H9 (cell line): ENCODE data around the gene LIN7A. TPM values are rescaled to one million over a fixed set of nuclear protein-coding genes. Genes with fewer than 3 reads are reported as not detected.

Experiments
- DNase-seq: peaks from one replicate; pipeline ENCODE4 v3.0.0-alpha.2; 2017
- H2AFZ ChIP-seq: one replicate; pipeline ENCODE4 v1.6.1; 2013; ENCODE audit warnings: mild to moderate bottlenecking, low read length, control low read depth, moderate library complexity
- H2AK5ac ChIP-seq: 2 replicates; pipeline ENCODE4 v1.6.1; 2013; ENCODE audit warnings: low read length, control low read depth, mixed read lengths; ENCODE audit not compliant: insufficient read length
- H2BK120ac ChIP-seq: one replicate; pipeline ENCODE4 v1.6.1; 2013; ENCODE audit warnings: low read depth, mild to moderate bottlenecking, low read length, control low read depth, inconsistent platforms; ENCODE audit not compliant: poor library complexity, severe bottlenecking
- H2BK12ac ChIP-seq: 2 replicates; pipeline ENCODE4 v1.6.1; 2013; ENCODE audit warnings: low read length, control low read depth, mixed read lengths, low read depth; ENCODE audit not compliant: insufficient read length
- H2BK15ac ChIP-seq: 2 replicates; pipeline ENCODE4 v1.6.1; 2013; ENCODE audit warnings: low read depth, low read length, control low read depth
- H2BK20ac ChIP-seq: one replicate; pipeline ENCODE4 v1.6.1; 2013; ENCODE audit warnings: low read depth, mild to moderate bottlenecking, low read length, control low read depth, inconsistent platforms; ENCODE audit not compliant: poor library complexity, severe bottlenecking
- H2BK5ac ChIP-seq: 2 replicates; pipeline ENCODE4 v1.6.1; 2013; ENCODE audit warnings: low read length, control low read depth, mixed read lengths; ENCODE audit not compliant: insufficient read length
- H3K14ac ChIP-seq: 2 replicates; pipeline ENCODE4 v1.6.1; 2013; ENCODE audit warnings: low read length, control low read depth; ENCODE audit not compliant: insufficient read depth
- H3K18ac ChIP-seq: 2 replicates; pipeline ENCODE4 v1.6.1; 2013; ENCODE audit warnings: low read depth, mild to moderate bottlenecking, mixed read lengths, low read length, control low read depth; ENCODE audit not compliant: insufficient read length
- H3K23ac ChIP-seq: 2 replicates; pipeline ENCODE4 v1.6.1; 2013; ENCODE audit warnings: low read length, control low read depth, mixed read lengths, low read depth; ENCODE audit not compliant: insufficient read length
- H3K23me2 ChIP-seq: 2 replicates; pipeline ENCODE4 v1.6.1; 2013; ENCODE audit warnings: low read depth, mild to moderate bottlenecking, mixed read lengths, low read length, control low read depth; ENCODE audit not compliant: insufficient read length, poor library complexity, severe bottlenecking
- H3K27ac ChIP-seq: 2 replicates; pipeline ENCODE4 v1.5.1; 2013; ENCODE audit warnings: low read length, control low read depth, mixed read lengths, low read depth; ENCODE audit not compliant: insufficient read length
- H3K27me3 ChIP-seq: 2 replicates; pipeline ENCODE4 v1.6.1; 2013; ENCODE audit warnings: low read length, control low read depth, inconsistent platforms; ENCODE audit not compliant: insufficient read depth
- H3K4ac ChIP-seq: 2 replicates; pipeline ENCODE4 v1.6.1; 2013; ENCODE audit warnings: low read depth, mild to moderate bottlenecking, control low read depth, inconsistent platforms, low read length, moderate library complexity
- H3K4me1 ChIP-seq: 2 replicates; pipeline ENCODE4 v1.6.1; 2013; ENCODE audit warnings: low read length, control low read depth, inconsistent platforms; ENCODE audit not compliant: insufficient read depth
- H3K4me2 ChIP-seq: 2 replicates; pipeline ENCODE4 v1.6.1; 2013; ENCODE audit warnings: low read length, control low read depth, mixed read lengths; ENCODE audit not compliant: insufficient read length, insufficient read depth
- H3K56ac ChIP-seq: 2 replicates; pipeline ENCODE4 v1.6.1; 2013; ENCODE audit warnings: low read depth, mild to moderate bottlenecking, mixed read lengths, low read length, control low read depth; ENCODE audit not compliant: insufficient read length
- H3K79me1 ChIP-seq: 2 replicates; pipeline ENCODE4 v1.6.1; 2013; ENCODE audit warnings: low read depth, mild to moderate bottlenecking, moderate library complexity, low read length, control low read depth, inconsistent platforms; ENCODE audit not compliant: insufficient read depth, poor library complexity, severe bottlenecking
- H3K79me2 ChIP-seq: 2 replicates; pipeline ENCODE4 v1.6.1; 2013; ENCODE audit warnings: low read length, control low read depth, inconsistent platforms; ENCODE audit not compliant: insufficient read depth
- H3K9ac ChIP-seq: 2 replicates; pipeline ENCODE4 v1.6.1; 2013; ENCODE audit warnings: low read length, control low read depth, mixed read lengths; ENCODE audit not compliant: insufficient read length; ENCODE audit errors: extremely low read depth
- H3K9me3 ChIP-seq: one replicate; pipeline ENCODE4 v1.6.1; 2013; ENCODE audit warnings: low read depth, low read length, inconsistent platforms; ENCODE audit not compliant: control insufficient read depth
- H3T11ph ChIP-seq: one replicate; pipeline ENCODE4 v1.6.1; 2013; ENCODE audit warnings: mild to moderate bottlenecking, low read length, control low read depth, inconsistent platforms
- H4K20me1 ChIP-seq: one replicate; pipeline ENCODE4 v1.6.1; 2013; ENCODE audit not compliant: control insufficient read depth, insufficient read length, insufficient read depth
- H4K5ac ChIP-seq: 2 replicates; pipeline ENCODE4 v1.6.1; 2013; ENCODE audit warnings: low read depth, mild to moderate bottlenecking, mixed read lengths, low read length, control low read depth; ENCODE audit not compliant: insufficient read length
- H4K8ac ChIP-seq: replicated peaks from 2 replicates; pipeline ENCODE4 v1.6.1; 2013; ENCODE audit warnings: low read length, control low read depth, mixed read lengths, low read depth; ENCODE audit not compliant: insufficient read length
- H4K91ac ChIP-seq: 2 replicates; pipeline ENCODE4 v1.6.1; 2013; ENCODE audit warnings: low read depth, mild to moderate bottlenecking, moderate library complexity, mixed read lengths, low read length, control low read depth; ENCODE audit not compliant: insufficient read length
- H3K27ac Mint-ChIP-seq, 3 experiments: 2 replicates in 2 of 3; 3 replicates in 1 of 3; pipeline ENCODE4 v1.8.0; 2020 to 2021; ENCODE audit warnings: mixed read lengths in 3 of 3, mild to moderate bottlenecking in 1 of 3, moderate library complexity in 1 of 3
- H3K27me3 Mint-ChIP-seq: 2 replicates; pipeline ENCODE4 v1.8.0; 2021; ENCODE audit warnings: low read depth, mild to moderate bottlenecking, moderate library complexity, mixed read lengths
- H3K36me3 Mint-ChIP-seq, 3 experiments: 2 replicates in 2 of 3; 3 replicates in 1 of 3; pipeline ENCODE4 v1.8.0; 2020 to 2021; ENCODE audit warnings: low read depth in 3 of 3, mixed read lengths in 3 of 3; ENCODE audit not compliant: insufficient read depth in 1 of 3
- H3K4me1 Mint-ChIP-seq, 2 experiments: 2 replicates each; pipeline ENCODE4 v1.8.0; 2020; ENCODE audit warnings: mixed read lengths in 2 of 2
- H3K4me3 Mint-ChIP-seq, 2 experiments: 2 replicates in 1 of 2; 3 replicates in 1 of 2; pipeline ENCODE4 v1.8.0; 2020 to 2021; ENCODE audit warnings: mild to moderate bottlenecking in 2 of 2, mixed read lengths in 2 of 2, moderate library complexity in 1 of 2
- H3K9me3 Mint-ChIP-seq, 2 experiments: 2 replicates in 1 of 2; 3 replicates in 1 of 2; pipeline ENCODE4 v1.8.0; 2020; ENCODE audit warnings: mild to moderate bottlenecking in 2 of 2, mixed read lengths in 2 of 2, moderate library complexity in 1 of 2
- CTCF ChIP-seq: fragments of 200-600 bp; sonication (generic); conservative IDR thresholded peaks from 3 replicates; pipeline ENCODE4 v1.8.0; 2021; ENCODE audit warnings: antibody characterized with exemption, mild to moderate bottlenecking
- WGBS: extraction: QIAGEN DNeasy Blood & Tissue Kit; methylation state at CpG from one replicate; pipeline ENCODE4 v1.1.7; 2013; ENCODE audit warnings: missing lambda C conversion rate, low lambda C conversion rate, mixed read lengths; ENCODE audit not compliant: insufficient read length; ENCODE audit errors: extremely low coverage; 5-methylcytosine and 5-hydroxymethylcytosine counted together
- total RNA-seq: library from RNA; stranded (reverse); gene quantifications from 2 replicates; pipeline ENCODE4 v1.2.1, GENCODE V29; 2021

Gene LIN7A
- total RNA-seq, 1 experiment from 2014 or later = 18.3 TPM

DNA sequence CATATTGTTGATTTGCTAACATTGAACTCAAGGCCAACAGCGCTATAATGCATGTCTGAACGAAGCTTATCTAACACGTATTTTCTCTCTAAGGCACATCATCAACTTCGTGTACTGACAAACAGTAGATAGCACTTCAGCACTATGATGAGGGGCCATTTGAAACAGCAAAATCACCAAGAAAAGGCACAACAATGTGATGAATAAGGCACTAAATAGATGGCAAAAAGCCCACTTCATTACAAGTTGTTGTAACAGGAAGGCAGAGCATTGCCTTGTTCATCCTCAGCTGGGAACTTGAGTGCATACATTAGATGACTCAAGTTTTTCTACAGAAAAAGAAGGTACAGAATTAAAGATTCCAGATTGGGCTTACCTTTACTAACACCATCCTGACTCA is 75.2 kb downstream of the LIN7A start:
- Histone ChIP-seq H2BK5ac (no peak overlapping the region), H2BK20ac (no peak overlapping the region), H3K9me3 (no peaks in the 10 kb centered on the region), H4K20me1 (no peaks in the 10 kb centered on the region), H3K23me2 (no peaks in the 10 kb centered on the region), H2AFZ (no peak overlapping the region), H3K14ac (no peak overlapping the region), H2AK5ac (no peak overlapping the region), H2BK120ac (no peak overlapping the region), H3K56ac (no peak overlapping the region), H3T11ph (no peak overlapping the region), H3K4me2 (no peak overlapping the region), H3K4ac (no peak overlapping the region), H3K27ac (no peak overlapping the region), H3K79me1 (no peaks in the 10 kb centered on the region), H3K79me2 (no peaks in the 10 kb centered on the region), H4K91ac (no peak overlapping the region), H2BK12ac (no peak overlapping the region), H4K5ac (no peak overlapping the region), H2BK15ac (no peak overlapping the region), H3K18ac (no peak overlapping the region), H3K4me1 (no peaks in the 10 kb centered on the region), H3K23ac (no peak overlapping the region), H4K8ac (no peak overlapping the region), H3K27me3 (no peaks in the 10 kb centered on the region), H3K9ac (no peak overlapping the region)
- no peak for DNase-seq
- no peak for TF ChIP-seq CTCF
- no peak overlapping the region for H3K27ac Mint-ChIP-seq
- WGBS = no CpG with 5 or more reads among the region's 4 CpGs
- H3K4me1 Mint-ChIP-seq = peaks cover 7 to 13% of the 10 kb centered on the region in 2 experiments; a peak in 2 of 4 replicates
- H3K27me3 Mint-ChIP-seq = no peaks in the 10 kb centered on the region
- no peaks in the 10 kb centered on the region; a peak in 1 of 7 replicates for H3K36me3 Mint-ChIP-seq
- no peaks in the 10 kb centered on the region; a peak in 1 of 5 replicates for H3K9me3 Mint-ChIP-seq
- no peak overlapping the region for H3K4me3 Mint-ChIP-seq
